Hindlimb muscle (tissue), 1 donor: ENCODE results near the gene LAMA3. TPM values are rescaled to one million over a fixed set of nuclear protein-coding genes. Genes with fewer than 3 reads are reported as not detected.
A peak's percentile ranks its signal among the peaks of the same experiment; 100 is the strongest.

Experiments used
- DNase-seq: peaks from one replicate; pipeline ENCODE4 v3.0.0-alpha.2; 2013
- polyA plus RNA-seq: library from polyadenylated mRNA; unstranded; fragments of 120-200 nt; gene quantifications from one replicate; pipeline ENCODE4 v1.2.1, GENCODE V29; 2013; ENCODE audit not compliant: insufficient read length

LAMA3 gene
- polyA plus RNA-seq, 1 donor: 3.1 TPM

- no peak for DNase-seq
Measured at GRCh38 chr18:23779696-23780303, 90.5 kb downstream of the LAMA3 start.

- peak; percentile 82 for DNase-seq
Measured at GRCh38 chr18:23784832-23785245, 95.6 kb downstream of the LAMA3 start.

GRCh38 chr18:23793051-23793450 lies 103.8 kb downstream of the LAMA3 start:
- no peak for DNase-seq

- DNase-seq: no peak
Measured at GRCh38 chr18:23793985-23794867, 105.0 kb downstream of the LAMA3 start.

- DNase-seq: no peak
Measured at GRCh38 chr18:23798249-23798648, 109.0 kb downstream of the LAMA3 start.

GRCh38 chr18:23798824-23799223 lies 109.6 kb downstream of the LAMA3 start:
- no peak for DNase-seq

GRCh38 chr18:23799540-23799939 lies 110.3 kb downstream of the LAMA3 start:
- DNase-seq: no peak

GRCh38 chr18:23800902-23801301 lies 111.6 kb downstream of the LAMA3 start:
- DNase-seq: no peak

GRCh38 chr18:23802817-23803216 lies 113.6 kb downstream of the LAMA3 start:
- DNase-seq: no peak

GRCh38 chr18:23803755-23804154 lies 114.5 kb downstream of the LAMA3 start:
- DNase-seq: no peak

- no peak for DNase-seq
Measured at GRCh38 chr18:23805898-23806297, 116.6 kb downstream of the LAMA3 start.

GRCh38 chr18:23809415-23809814 lies 120.2 kb downstream of the LAMA3 start:
- DNase-seq: peak; percentile 47

GRCh38 chr18:23810396-23810795 lies 121.1 kb downstream of the LAMA3 start:
- DNase-seq: no peak

- DNase-seq: no peak
Measured at GRCh38 chr18:23811176-23811575, 121.9 kb downstream of the LAMA3 start.

GRCh38 chr18:23812546-23813440 lies 123.5 kb downstream of the LAMA3 start:
- no peak for DNase-seq

- DNase-seq: no peak
Measured at GRCh38 chr18:23814991-23815614, 125.8 kb downstream of the LAMA3 start.

- no peak for DNase-seq
Measured at GRCh38 chr18:23816021-23816420, 126.8 kb downstream of the LAMA3 start.

- no peak for DNase-seq
Measured at GRCh38 chr18:23816740-23817139, 127.5 kb downstream of the LAMA3 start.

GRCh38 chr18:23819001-23819400 lies 129.7 kb downstream of the LAMA3 start:
- DNase-seq: no peak

- DNase-seq: no peak
Measured at GRCh38 chr18:23822590-23823385, 133.5 kb downstream of the LAMA3 start.

GRCh38 chr18:23824240-23824639 lies 135.0 kb downstream of the LAMA3 start:
- DNase-seq: no peak

GRCh38 chr18:23824669-23825068 lies 135.4 kb downstream of the LAMA3 start:
- DNase-seq: no peak
